ENCODE measurements around the gene EML1. TPM values are rescaled to one million over a fixed set of nuclear protein-coding genes. Genes with fewer than 3 reads are reported as not detected.

EML1 gene
- total RNA-seq, 2 experiments from 2014 or later = not detected

DNA sequence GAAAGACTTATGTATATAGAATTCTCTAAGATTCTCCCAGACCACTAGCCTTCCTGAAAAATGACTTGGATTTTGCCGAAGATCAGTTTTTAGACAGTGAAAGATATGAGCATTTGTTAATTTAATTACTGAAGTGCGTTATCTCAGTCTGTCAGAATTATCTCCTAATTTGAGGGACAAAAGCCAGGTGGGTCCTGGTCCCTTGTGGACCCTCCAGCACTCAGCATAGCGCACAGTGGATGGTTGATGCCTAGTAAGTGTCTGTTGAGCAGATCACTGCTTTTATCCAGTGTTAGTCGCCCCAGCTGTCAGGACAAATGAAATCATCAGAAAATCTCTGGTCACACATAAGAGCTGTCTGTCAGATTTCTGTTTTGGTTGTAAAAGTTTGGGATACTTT is 80.4 kb downstream of the EML1 start:
- POLR2A ChIA-PET = no interaction called here
- Mint-ChIP-seq H3K27ac (no peak overlapping the region), H3K27me3 (peaks cover 67% of the 10 kb centered on the region), H3K4me1 (no peaks in the 10 kb centered on the region), H3K4me3 (no peak overlapping the region), H3K36me3 (ENCODE audit: low read depth) (no peaks in the 10 kb centered on the region), H3K9me3 (no peaks in the 10 kb centered on the region)
- CTCF ChIA-PET = no interaction called here
- DNase-seq = no peak

DNA sequence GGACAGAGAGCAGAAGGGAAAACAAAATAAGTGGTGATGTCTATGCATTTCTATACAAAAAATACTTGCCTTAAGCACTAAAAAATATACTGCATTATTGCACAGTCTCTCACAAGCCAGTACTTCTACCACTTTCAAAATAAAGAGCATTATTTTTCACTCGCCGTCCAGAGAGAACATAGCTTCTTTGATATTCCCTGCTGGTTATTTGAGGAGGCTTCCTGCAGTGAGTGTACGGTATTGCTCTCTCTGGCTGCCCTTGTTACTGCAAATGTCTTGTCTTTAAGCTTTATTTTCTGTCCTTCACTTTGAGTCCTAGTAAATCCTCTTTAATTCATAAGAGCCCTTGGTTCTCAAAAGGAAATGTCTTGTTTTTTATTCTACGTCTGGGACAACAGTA is 81.1 kb downstream of the EML1 start:
- ChIA-PET POLR2A (no interaction called here), CTCF (no interaction called here)
- Mint-ChIP-seq H3K4me3 (no peak overlapping the region), H3K27ac (no peak overlapping the region), H3K36me3 (ENCODE audit: low read depth) (no peaks in the 10 kb centered on the region), H3K4me1 (no peaks in the 10 kb centered on the region), H3K27me3 (peaks cover 62% of the 10 kb centered on the region), H3K9me3 (no peaks in the 10 kb centered on the region)
- no peak for DNase-seq

- ChIA-PET POLR2A (no interaction called here), CTCF (no interaction called here)
- Mint-ChIP-seq H3K9me3 (no peaks in the 10 kb centered on the region), H3K36me3 (ENCODE audit: low read depth) (no peaks in the 10 kb centered on the region), H3K4me1 (no peaks in the 10 kb centered on the region), H3K4me3 (no peak overlapping the region), H3K27me3 (peaks cover 59% of the 10 kb centered on the region), H3K27ac (no peak overlapping the region)
- no peak for DNase-seq
Observed at GRCh38 chr14:99875421-99875820, 82.2 kb downstream of the EML1 start.

GRCh38 chr14:99875836-99876235 is 82.6 kb downstream of the EML1 start:
- H3K4me3 Mint-ChIP-seq = no peak overlapping the region
- DNase-seq = no peak
- H3K36me3 Mint-ChIP-seq (ENCODE audit: low read depth) = no peaks in the 10 kb centered on the region
- H3K9me3 Mint-ChIP-seq = no peaks in the 10 kb centered on the region
- H3K27me3 Mint-ChIP-seq = peaks cover 61% of the 10 kb centered on the region
- no peaks in the 10 kb centered on the region for H3K4me1 Mint-ChIP-seq
- H3K27ac Mint-ChIP-seq = no peak overlapping the region
- ChIA-PET CTCF (no interaction called here), POLR2A (no interaction called here)

DNA sequence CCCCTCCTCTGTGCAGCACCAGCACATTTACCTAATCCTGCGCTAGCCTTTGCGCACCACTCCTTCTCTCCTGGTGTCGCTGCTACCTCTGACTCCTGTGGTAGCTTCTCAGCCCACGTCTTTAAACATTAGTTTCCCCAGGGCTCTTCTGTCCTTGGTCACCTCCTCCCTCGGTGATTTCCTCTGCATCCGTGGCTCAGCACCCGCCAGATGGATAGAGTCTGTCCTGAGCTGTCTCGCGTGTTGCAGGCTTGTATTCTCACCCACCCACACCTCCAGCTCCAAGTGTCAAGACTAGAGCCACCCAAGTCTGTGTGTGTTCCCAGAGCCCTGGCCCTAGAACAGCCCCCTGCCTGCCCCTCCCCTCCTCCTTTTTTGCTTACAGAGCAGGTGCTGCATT is 83.2 kb downstream of the EML1 start:
- no peak for DNase-seq
- POLR2A ChIA-PET = no interaction called here
- Mint-ChIP-seq H3K4me1 (no peaks in the 10 kb centered on the region), H3K27me3 (peaks cover 63% of the 10 kb centered on the region), H3K4me3 (no peak overlapping the region), H3K36me3 (ENCODE audit: low read depth) (no peaks in the 10 kb centered on the region), H3K9me3 (no peaks in the 10 kb centered on the region), H3K27ac (no peak overlapping the region)
- CTCF ChIA-PET = no interaction called here

DNA sequence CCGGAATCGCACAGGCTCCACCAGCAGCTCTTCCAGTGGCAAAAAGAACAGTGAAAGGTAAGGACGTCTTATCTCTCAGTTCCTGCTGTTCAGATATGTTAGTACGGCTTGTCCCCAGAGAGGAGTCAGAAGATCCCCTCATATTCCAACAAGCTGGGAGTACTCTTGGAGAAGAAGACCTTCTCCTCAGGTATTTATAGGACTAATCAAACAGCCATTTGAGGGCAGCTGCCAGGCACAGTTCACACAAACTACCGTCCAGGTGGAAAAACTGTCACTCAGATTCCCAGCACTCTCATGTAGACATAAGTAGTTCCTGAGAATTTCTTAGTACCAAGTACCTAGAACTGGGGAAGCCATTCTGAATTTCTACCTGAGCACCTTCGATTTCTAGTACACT is 85.3 kb downstream of the EML1 start:
- no peak overlapping the region for H3K27ac Mint-ChIP-seq
- no peak overlapping the region for H3K4me3 Mint-ChIP-seq
- no peaks in the 10 kb centered on the region for H3K9me3 Mint-ChIP-seq
- H3K27me3 Mint-ChIP-seq = peaks cover 46% of the 10 kb centered on the region
- H3K36me3 Mint-ChIP-seq (ENCODE audit: low read depth) = no peaks in the 10 kb centered on the region
- no peaks in the 10 kb centered on the region for H3K4me1 Mint-ChIP-seq
- no peak for DNase-seq
- ChIA-PET POLR2A (no interaction called here), CTCF (no interaction called here)

- Mint-ChIP-seq H3K9me3 (no peaks in the 10 kb centered on the region), H3K4me1 (no peaks in the 10 kb centered on the region), H3K27me3 (peaks cover 39% of the 10 kb centered on the region), H3K4me3 (no peak overlapping the region), H3K36me3 (ENCODE audit: low read depth) (no peaks in the 10 kb centered on the region), H3K27ac (no peak overlapping the region)
- DNase-seq = no peak
- CTCF ChIA-PET = interaction anchor here (1.2 to 1.7 kb wide), 2 partner anchors 10 to 19 kb away, joined by 4 to 6 read pairs; no protein-coding TSS in a partner anchor
- POLR2A ChIA-PET = no interaction called here
Observed at GRCh38 chr14:99879401-99880295, 86.4 kb downstream of the EML1 start.

DNA sequence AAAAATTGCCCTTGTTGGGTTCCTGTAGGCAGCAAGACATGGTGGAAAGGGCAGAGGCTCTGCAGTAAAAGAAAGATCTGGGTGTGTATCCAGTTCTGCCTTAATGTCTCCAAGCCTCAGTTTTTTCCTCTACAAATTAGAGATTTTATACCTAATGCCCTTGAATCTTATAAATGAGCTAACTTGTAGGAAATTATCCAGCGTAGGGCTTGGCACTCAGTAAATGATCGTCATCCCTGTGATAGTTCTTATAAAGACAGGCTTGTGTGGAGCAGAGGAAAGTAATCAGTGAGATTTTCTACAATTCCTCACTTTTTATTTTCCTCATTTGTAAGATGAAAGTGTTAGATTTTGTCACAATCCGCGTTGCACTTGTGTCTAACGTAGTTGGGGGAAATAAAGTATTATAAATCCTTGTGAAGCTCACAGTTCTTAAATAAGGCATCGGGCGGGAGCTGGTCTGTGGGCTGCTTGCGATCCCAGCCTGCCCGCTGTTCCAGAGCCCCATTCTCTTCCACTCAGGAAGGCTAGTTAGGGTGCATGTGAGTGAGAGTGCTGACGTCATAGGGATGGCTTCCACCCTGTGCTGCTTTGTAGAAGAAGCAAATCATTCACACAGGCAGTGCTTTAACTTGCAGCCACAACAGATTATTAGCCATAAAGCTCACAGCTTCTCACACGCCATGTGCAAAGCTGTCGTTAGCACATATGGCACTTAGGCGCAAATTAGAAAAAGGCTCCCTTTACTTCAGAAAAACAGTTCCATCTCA is 87.6 kb downstream of the EML1 start:
- no peak overlapping the region for H3K4me3 Mint-ChIP-seq
- no peak for DNase-seq
- no peaks in the 10 kb centered on the region for H3K36me3 Mint-ChIP-seq (ENCODE audit: low read depth)
- CTCF ChIA-PET = interaction anchor here (1.7 to 2.9 kb wide), 2 partner anchors 9 to 151 kb away, joined by 6 to 9 read pairs; no protein-coding TSS in a partner anchor
- H3K9me3 Mint-ChIP-seq = no peaks in the 10 kb centered on the region
- POLR2A ChIA-PET = no interaction called here
- H3K4me1 Mint-ChIP-seq = no peaks in the 10 kb centered on the region
- H3K27ac Mint-ChIP-seq = no peak overlapping the region
- peaks cover 30% of the 10 kb centered on the region for H3K27me3 Mint-ChIP-seq

- H3K36me3 Mint-ChIP-seq (ENCODE audit: low read depth) = no peaks in the 10 kb centered on the region
- no peaks in the 10 kb centered on the region for H3K4me1 Mint-ChIP-seq
- H3K27me3 Mint-ChIP-seq = peaks cover 20% of the 10 kb centered on the region
- no peak for DNase-seq
- POLR2A ChIA-PET = no interaction called here
- H3K9me3 Mint-ChIP-seq = no peaks in the 10 kb centered on the region
- no peak overlapping the region for H3K27ac Mint-ChIP-seq
- CTCF ChIA-PET = interaction anchor here (1.0 to 1.8 kb wide), 2 partner anchors 16 to 154 kb away, joined by 3 to 5 read pairs; no protein-coding TSS in a partner anchor
- no peak overlapping the region for H3K4me3 Mint-ChIP-seq
Observed at GRCh38 chr14:99883866-99884650, 90.8 kb downstream of the EML1 start.

DNA sequence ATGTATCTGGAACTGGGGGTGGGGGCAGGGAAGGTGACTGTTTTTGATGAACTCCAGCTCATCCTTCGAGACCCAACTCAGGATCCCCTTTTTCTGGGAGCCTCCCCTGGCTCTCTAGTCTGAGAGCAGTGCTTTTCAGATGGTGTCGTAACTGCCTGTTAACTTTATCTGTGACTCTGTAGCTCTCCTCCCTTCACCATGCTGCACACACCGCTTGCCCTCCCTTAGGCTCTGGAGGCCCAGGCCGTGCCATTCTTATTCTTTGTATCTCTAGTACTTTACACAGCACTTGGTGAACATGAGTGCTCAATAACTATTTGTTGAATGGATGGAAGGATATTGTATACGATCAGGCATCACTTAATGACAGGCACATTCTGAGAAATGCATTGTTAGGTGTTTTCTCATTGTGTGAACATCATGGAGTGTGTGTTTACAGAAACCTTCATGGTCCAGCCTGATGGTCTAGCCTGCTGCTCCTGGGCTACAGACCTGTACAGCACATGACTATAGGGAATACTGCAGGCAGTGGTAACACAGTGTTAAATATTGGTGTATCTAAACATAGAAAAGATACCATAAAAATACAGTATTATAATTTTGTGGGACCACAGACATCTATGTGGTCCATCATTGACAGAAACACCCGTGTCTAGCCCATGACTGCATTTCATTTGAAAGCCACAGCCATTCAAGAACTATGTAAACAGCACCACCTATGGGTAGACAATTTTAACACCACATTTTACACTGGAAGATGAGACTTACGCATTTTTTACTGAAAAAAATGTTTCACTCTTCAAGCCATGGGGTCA is 91.8 kb downstream of the EML1 start:
- ChIA-PET POLR2A (no interaction called here), CTCF (interaction anchor here (0.8 to 1.8 kb wide), 7 partner anchors 12 to 156 kb away, joined by 3 to 6 read pairs (median 4); no protein-coding TSS in a partner anchor)
- no peak overlapping the region for H3K27ac Mint-ChIP-seq
- H3K4me3 Mint-ChIP-seq = no peak overlapping the region
- H3K9me3 Mint-ChIP-seq = no peaks in the 10 kb centered on the region
- H3K36me3 Mint-ChIP-seq (ENCODE audit: low read depth) = no peaks in the 10 kb centered on the region
- H3K27me3 Mint-ChIP-seq = peaks cover 17% of the 10 kb centered on the region
- DNase-seq = no peak
- H3K4me1 Mint-ChIP-seq = no peaks in the 10 kb centered on the region

DNA sequence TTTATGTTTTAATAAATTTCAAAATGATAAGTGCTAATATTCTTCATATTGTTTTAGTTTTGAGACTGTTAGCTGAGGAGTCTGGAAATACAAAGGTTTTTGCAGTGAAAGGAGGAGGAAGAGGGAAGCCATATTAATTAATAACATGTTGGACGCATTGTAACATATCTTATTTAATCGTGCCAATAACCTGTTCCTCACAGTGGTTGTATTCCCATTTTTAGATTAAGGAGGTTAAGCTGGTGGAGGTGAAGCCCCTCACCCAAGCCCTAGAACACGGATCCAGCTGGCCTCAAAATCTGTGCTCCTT is 92.4 kb downstream of the EML1 start:
- Mint-ChIP-seq H3K36me3 (ENCODE audit: low read depth) (no peaks in the 10 kb centered on the region), H3K4me1 (no peaks in the 10 kb centered on the region), H3K27me3 (peaks cover 13% of the 10 kb centered on the region), H3K4me3 (no peak overlapping the region), H3K27ac (no peak overlapping the region), H3K9me3 (no peaks in the 10 kb centered on the region)
- ChIA-PET CTCF (interaction anchor here (0.7 to 1.8 kb wide), 7 partner anchors 11 to 156 kb away, joined by 3 to 6 read pairs (median 4); no protein-coding TSS in a partner anchor), POLR2A (no interaction called here)
- no peak for DNase-seq

- CTCF ChIA-PET = interaction anchor here (1.2 kb wide), 1 partner anchor 160 kb away, joined by 3 read pairs; no protein-coding TSS in a partner anchor
Observed at GRCh38 chr14:99887407-99887806, 94.2 kb downstream of the EML1 start.

More at GRCh38 chr14:99887407-99887806, 94.2 kb downstream of the EML1 start:
- no peaks in the 10 kb centered on the region for H3K4me1 Mint-ChIP-seq
- peaks cover 7% of the 10 kb centered on the region for H3K27me3 Mint-ChIP-seq
- H3K9me3 Mint-ChIP-seq = no peaks in the 10 kb centered on the region
- H3K36me3 Mint-ChIP-seq (ENCODE audit: low read depth) = no peaks in the 10 kb centered on the region
- POLR2A ChIA-PET = no interaction called here
- no peak overlapping the region for H3K27ac Mint-ChIP-seq
- H3K4me3 Mint-ChIP-seq = no peak overlapping the region
- no peak for DNase-seq

Measured in activated CD4-positive, alpha-beta memory T cell treated with anti-CD3 and anti-CD28 coated beads, Interleukin-2, amount 10 ng/mL, durations not matched to agents 7 days and 5 days (primary cell).